ENCODE results near the gene NFYA.

GRCh38 chr6:41050536-41050935 lies 22.2 kb upstream of the NFYA start:
- no peak for TF ChIP-seq GATA3 (IDR thresholded peaks at IDR 0.05; ENCODE audit: low read depth, low read length)
- TF ChIP-seq GATA2 (IDR thresholded peaks at IDR 0.05; ENCODE audit: low read depth, low read length): no peak
